Superior temporal gyrus (tissue), 1 donor: Measurements from ENCODE around the gene SYNJ1.
"Not testable (repeated sequence)": the region's sequence is repeated elsewhere in the genome, so short reads cannot be mapped to it uniquely, and the experiment has no call there.

ENCODE experiments used
- DNase-seq: peaks from one replicate; pipeline ENCODE4 v3.0.0-alpha.2; 2016; ENCODE audit errors: extremely low spot score

SYNJ1 gene

DNA sequence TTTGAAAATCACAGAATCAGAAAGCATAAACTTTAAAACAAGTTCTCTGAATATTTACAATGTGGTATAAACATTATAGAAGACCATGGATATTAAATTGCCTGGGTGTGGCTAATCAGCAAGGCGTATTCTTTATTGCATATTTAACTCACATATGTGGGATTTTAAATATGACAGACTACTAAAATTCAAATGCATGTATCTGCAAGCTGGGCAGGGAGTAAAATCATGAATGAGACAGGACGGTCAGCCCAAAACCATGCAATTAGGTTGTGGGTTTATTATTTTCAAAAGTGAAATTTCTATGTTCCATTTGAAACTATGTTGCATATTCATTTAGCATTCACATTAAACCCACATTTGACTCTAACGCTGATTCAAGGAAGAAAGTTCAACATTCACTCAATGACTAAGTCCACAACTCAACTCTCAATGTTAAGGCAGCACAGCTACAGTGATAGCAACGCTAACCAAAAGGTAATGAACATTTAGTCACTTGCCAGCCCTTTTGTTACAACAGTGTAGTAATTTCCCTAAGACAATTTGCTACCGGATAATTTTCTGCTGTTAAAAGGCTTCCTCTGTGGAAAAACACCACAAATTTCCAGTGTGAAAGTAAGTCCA is 6.3 kb upstream of the SYNJ1 start:
- DNase-seq = no peak

DNA sequence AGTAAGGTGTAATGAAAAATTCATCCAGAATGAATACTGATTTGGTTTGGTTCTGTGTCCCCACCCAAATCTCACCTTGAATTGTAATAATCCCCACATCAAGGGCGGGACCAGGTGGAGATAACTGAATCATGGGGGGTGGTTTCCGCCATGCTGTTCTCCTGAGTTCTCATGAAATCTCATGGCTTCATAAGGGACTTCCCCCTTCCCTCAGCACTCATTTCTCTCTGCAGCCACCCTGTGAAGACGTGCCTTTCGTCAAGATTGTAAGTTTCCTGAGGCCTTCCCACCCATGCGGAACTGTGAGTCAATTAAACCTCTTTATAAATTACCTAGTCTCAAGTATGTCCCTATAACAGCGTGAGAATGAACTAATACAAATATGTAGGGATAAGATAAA is 5.5 kb upstream of the SYNJ1 start:
- DNase-seq = no peak

- no peak for DNase-seq
These were observed 4.7 kb upstream of the SYNJ1 start for GRCh38 chr21:32732544-32732943.

DNA sequence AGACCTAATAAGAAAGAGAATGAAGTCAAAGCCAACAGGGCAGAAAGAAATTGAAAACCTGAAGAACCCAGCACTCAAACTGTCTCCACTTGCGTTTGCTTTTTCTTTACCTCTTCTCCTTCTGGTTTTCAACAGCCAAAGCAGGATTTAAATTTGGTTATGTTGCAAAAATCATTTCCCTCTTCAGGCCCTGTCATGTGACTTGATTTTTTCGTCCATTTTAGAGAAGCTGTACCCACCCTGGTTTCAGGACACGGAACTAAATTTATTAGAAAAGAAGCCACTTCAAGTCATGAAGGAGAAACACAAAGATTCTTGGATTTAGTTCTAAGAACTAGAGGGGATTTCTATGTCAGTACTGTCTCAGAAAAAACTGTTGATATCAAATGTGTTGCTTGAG is 1.0 kb upstream of the SYNJ1 start:
- no peak for DNase-seq

GRCh38 chr21:32728456-32728839 is 635 bp upstream of the SYNJ1 start:
- peak; percentile 53 for DNase-seq

GRCh38 chr21:32726839-32727686 is 750 bp downstream of the SYNJ1 start:
- peak; percentile 67 for DNase-seq

DNA sequence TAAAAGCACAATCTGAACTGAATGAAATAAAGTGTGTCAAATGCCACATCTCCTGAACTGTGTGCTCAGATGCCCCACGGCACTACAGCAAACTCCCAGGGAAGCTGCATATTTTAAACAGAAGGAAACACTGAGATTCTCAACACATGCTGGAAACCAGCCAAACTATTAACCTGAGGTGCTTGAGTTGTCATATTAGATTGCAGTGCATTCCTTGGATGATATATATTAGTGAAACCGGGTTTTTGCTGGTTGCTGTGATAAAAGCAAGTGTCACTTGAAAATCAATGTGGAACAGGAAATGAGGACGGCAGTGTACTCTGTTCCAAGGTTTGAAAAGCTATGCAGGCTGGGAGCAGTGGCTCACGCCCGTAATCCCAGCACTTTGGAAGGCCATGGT is 8.7 kb downstream of the SYNJ1 start:
- no peak for DNase-seq

DNA sequence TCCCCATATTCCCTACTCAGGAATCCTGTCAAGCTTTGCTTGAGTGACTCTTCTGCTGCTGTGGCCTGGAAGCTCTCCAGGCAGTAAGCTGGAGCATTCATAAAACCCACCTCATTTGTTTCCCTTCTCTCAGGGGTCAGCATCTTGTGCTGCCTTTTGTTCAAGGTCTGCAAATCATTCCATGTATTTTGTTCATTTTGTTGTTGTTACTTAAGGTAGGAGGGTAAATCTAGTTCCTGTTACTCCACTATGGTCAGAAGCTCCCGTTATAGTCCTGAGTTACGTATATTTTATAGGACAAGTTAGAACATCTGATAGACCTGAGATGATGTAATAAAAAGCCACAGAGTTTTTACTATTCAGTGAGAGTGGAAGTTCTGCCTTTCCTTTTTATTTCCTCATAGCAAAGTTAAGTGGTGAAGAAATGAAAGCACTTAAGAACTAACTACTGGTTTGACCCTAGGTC is 9.9 kb downstream of the SYNJ1 start:
- DNase-seq = no peak

GRCh38 chr21:32716486-32716885 is 11.3 kb downstream of the SYNJ1 start:
- no peak for DNase-seq

DNA sequence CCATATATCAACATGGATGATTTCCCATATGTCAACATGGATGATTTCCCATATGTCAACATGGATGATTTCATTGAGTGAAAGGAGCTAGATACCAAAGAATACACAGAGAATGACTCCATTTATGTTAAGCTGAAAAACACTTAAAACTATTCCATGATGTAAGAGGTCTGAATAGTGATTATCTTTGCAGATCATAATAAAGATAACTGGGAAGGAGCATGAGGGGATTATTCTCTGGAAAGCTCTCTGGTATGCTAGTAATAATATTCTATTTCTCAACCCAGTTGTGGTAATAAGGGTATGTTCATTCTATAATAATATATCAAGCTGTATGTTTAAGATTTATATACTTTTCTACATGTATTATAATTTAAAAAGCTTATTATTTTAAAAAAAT is 14.1 kb downstream of the SYNJ1 start:
- no peak for DNase-seq

- no peak for DNase-seq
These were observed 15.2 kb downstream of the SYNJ1 start for GRCh38 chr21:32712641-32713040.

DNA sequence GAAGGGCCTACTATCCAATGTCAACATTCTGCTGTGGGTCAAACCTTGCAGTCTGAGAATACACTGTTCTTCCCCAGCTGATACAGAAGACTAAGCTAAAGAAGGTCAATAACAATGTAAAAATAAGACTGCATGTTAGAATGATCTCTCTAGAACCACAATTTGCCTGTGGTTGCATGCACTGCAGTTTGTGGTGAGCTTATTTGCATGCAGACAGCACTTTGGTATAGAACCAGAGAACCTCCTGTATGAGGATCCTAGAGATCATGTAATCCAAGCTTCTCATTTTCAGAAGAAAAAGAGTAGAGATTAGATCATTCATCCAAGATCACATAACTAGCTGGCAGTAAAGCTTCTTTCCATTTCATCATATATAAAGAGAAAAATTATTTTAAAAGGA is 15.8 kb downstream of the SYNJ1 start:
- DNase-seq = no peak

- DNase-seq = no peak
These were observed 16.8 kb downstream of the SYNJ1 start for GRCh38 chr21:32710987-32711386.

DNA sequence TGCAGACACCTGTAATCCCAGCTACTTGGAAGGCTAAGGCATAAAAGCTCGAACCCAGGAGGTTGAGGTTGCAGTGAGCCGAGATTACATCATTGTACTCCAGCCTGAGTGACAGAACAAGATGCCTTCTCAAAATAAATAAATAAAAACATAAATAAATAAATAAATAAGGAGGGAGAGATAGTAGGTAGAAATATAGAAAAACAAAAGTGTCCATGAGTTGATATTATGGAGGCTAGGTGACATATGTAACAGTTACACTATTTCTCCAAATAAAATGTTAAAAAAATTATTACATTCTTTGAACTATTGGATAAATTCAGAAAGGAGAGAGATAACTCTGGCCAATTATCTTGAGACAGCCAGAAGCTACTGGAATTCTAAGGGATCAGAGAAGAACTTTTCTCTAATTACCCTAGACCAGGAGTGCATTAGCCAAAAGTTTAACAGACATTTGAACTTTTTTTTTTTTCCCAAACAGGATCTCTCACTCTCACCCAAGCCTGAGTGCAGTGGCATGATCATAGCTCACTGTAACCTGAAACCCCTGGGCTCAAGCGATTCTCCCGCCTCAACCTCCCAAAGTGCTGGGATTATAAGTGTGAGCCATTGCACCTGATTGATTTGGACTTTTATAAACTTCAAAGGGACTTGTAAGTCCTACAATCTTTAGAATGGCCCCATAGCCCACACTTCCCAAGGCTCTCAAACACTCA is 17.6 kb downstream of the SYNJ1 start:
- no peak for DNase-seq

DNA sequence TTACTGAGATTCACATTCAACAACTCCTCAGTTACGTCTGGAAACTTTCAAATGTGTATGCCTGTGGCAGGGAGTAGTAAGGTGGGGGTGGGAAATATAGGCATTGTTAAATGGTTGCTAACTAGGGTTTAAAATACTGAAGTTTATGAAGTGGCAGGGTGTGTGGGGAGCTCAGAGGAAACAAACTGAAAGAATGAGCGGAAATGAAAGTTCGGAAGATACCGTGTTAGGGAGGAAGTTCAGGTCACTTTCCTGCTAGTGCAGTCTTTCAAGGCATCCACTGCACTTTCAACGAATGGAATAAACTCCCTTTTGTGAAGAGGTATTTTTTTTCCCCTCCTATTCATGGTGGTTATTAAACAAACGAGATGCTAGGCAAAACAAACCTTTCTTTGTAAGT is 19.7 kb downstream of the SYNJ1 start:
- DNase-seq = no peak

- DNase-seq = no peak
These were observed 21.9 kb downstream of the SYNJ1 start for GRCh38 chr21:32705901-32706300.

DNA sequence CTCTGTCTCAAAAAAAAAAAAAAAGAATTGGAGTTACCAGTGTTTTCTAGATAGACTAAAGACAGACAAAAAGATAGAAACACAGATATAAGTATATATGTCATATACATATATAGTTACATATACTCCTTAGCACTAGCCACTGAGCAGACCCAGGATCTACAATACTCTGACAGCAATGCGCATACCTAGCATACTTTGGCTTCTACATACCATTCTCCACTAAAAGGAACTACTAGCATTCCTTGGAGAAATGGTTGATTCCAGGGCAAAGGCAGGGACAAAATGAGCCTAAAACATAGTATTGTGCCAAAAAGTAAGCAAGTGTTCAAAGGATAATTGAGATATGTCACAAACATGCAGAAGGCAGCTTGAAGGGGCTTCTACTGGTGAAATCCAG is 22.7 kb downstream of the SYNJ1 start:
- no peak for DNase-seq

GRCh38 chr21:32702702-32703101 is 25.1 kb downstream of the SYNJ1 start:
- DNase-seq = no peak

- no peak for DNase-seq
These were observed 28.7 kb downstream of the SYNJ1 start for GRCh38 chr21:32698971-32699693.

DNA sequence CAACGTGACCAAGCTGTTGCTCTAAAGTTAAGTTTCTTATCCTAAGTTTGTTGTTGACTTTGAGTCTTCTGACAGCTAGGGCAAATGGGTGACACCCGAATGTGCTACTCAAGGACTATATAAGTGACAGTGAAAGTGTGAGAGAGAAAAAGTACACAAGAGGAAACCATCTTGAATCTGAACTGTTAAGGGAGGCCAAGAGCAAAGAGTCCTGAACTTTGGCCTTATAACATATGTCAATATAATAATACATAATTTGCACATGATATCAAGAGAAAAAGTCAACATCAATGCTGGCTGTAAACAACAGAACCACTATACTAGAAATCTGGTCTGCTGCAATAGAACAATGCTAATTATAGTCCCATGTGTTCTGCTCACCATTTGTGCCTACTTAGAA is 29.5 kb downstream of the SYNJ1 start:
- DNase-seq = no peak

DNA sequence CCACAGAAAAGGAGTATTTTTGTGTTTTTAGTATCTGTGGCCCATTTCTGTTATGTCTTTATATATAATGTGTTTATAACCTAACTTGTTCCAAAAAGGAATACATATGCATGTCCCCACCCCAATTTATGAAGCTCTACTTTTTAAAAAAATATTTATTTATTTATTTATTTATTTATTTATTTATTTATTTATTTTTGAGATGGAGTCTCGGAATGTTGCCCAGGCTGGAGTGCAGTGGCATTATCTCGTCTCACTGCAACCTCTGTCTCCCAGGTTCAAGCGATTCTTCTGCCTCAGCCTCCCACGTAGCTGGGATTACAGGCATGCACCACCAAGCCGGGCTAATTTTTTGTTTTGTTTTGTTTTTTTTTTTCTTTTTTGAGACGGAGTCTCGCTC is 32.3 kb downstream of the SYNJ1 start:
- not testable (repeated sequence) for DNase-seq

DNA sequence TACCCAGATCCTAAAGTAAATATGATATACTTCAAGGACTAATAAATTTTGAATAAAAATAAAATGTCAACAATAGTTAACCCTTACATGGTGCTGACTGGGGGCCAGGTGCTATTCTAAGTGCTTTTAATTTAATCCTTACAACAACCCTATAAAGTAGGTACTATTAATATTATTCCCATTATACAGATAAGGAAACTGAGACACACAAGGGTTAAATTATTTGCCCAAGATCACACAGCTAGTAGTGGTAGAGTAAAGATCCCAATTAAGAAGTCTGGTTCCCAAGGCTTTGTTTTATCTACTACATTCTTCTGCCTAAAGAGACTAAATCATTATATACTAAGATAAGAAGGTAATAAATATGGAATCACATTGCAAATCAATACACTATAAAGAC is 34.2 kb downstream of the SYNJ1 start:
- no peak for DNase-seq
